CD4-positive, CD25-positive, alpha-beta regulatory T cell (primary cell): ENCODE data around the gene LRRC15. TPM values are rescaled to one million over a fixed set of nuclear protein-coding genes. Genes with fewer than 3 reads are reported as not detected.

Experiments used
- ATAC-seq, 2 donors: fragments of 150-1000 bp; cut with Tn5 transposase; one replicate each; pipeline ENCODE4 v1.10.0; 2021; ENCODE audit warnings: low read depth in 2 of 2, moderate number of reproducible peaks in 2 of 2, moderate library complexity in 1 of 2
- DNase-seq, 3 donors: peaks; one replicate each; pipeline versions ENCODE4 v3.0.0 to v3.0.0-alpha.2; 2012 to 2022; ENCODE audit warnings: mixed read lengths in 1 of 3
- H3K27ac ChIP-seq: one replicate; pipeline ENCODE4 v1.7.0; 2013; ENCODE audit warnings: mild to moderate bottlenecking, low read length; ENCODE audit not compliant: insufficient read depth, poor library complexity, severe bottlenecking
- H3K27me3 ChIP-seq: one replicate; pipeline ENCODE4 v1.7.0; 2013; ENCODE audit warnings: low read length; ENCODE audit not compliant: control insufficient read depth, insufficient read depth
- H3K36me3 ChIP-seq: one replicate; pipeline ENCODE4 v1.7.0; 2013; ENCODE audit warnings: mild to moderate bottlenecking, low read length, moderate library complexity; ENCODE audit not compliant: control insufficient read depth, insufficient read depth
- H3K4me1 ChIP-seq: 2 replicates; pipeline ENCODE4 v1.7.0; 2013; ENCODE audit warnings: mild to moderate bottlenecking, low read length; ENCODE audit not compliant: insufficient read depth, control insufficient read depth, poor library complexity, severe bottlenecking
- H3K4me3 ChIP-seq: one replicate; pipeline ENCODE4 v1.7.0; 2013; ENCODE audit warnings: low read depth, mild to moderate bottlenecking, low read length, moderate library complexity
- H3K9me3 ChIP-seq, 2 experiments: 1 replicate in 1 of 2; 2 replicates in 1 of 2; pipeline ENCODE4 v1.7.0; 2013; ENCODE audit warnings: low read length in 2 of 2, mild to moderate bottlenecking in 1 of 2, moderate library complexity in 1 of 2; ENCODE audit not compliant: control insufficient read depth in 2 of 2
- H3K27ac Mint-ChIP-seq, 3 donors: one replicate each; pipeline ENCODE4 v1.8.0; 2020 to 2022; ENCODE audit warnings: mild to moderate bottlenecking in 3 of 3, mixed read lengths in 3 of 3, moderate library complexity in 2 of 3
- H3K27me3 Mint-ChIP-seq: one replicate; pipeline ENCODE4 v1.8.0; 2022; ENCODE audit warnings: mild to moderate bottlenecking, mixed read lengths
- H3K36me3 Mint-ChIP-seq: one replicate; pipeline ENCODE4 v1.8.0; 2020; ENCODE audit warnings: mixed read lengths
- H3K4me1 Mint-ChIP-seq, 4 donors: one replicate each; pipeline ENCODE4 v1.8.0; 2020 to 2022; ENCODE audit warnings: mixed read lengths in 4 of 4, mild to moderate bottlenecking in 1 of 4
- H3K4me3 Mint-ChIP-seq, 4 donors: one replicate each; pipeline ENCODE4 v1.8.0; 2020 to 2022; ENCODE audit warnings: mild to moderate bottlenecking in 4 of 4, mixed read lengths in 4 of 4, moderate library complexity in 3 of 4
- H3K9me3 Mint-ChIP-seq, 7 donors: one replicate each; pipeline ENCODE4 v1.8.0; 2020 to 2022; ENCODE audit warnings: mixed read lengths in 7 of 7, mild to moderate bottlenecking in 3 of 7, moderate library complexity in 2 of 7
- polyA plus RNA-seq, 4 donors: library from polyadenylated mRNA; unstranded; fragments of 300-500 nt; fragmentation: Illumina TruSeq; gene quantifications; one replicate each; pipeline ENCODE4 v1.2.3, GENCODE V29; 2021
- total RNA-seq: library from RNA; stranded (reverse); gene quantifications from one replicate; pipeline ENCODE4 v1.2.3, GENCODE V29; 2022

LRRC15 gene
- total and polyA plus RNA-seq, 5 donors from 2014 or later = not detected

- no peak overlapping the region for H3K27ac ChIP-seq
- H3K36me3 ChIP-seq = no peaks in the 10 kb centered on the region
- DNase-seq = no peak
- no peak overlapping the region for H3K4me3 ChIP-seq
- H3K27ac Mint-ChIP-seq = no peak overlapping the region
- H3K36me3 Mint-ChIP-seq = no peaks in the 10 kb centered on the region
- no peaks in the 10 kb centered on the region for H3K27me3 ChIP-seq
- H3K9me3 ChIP-seq = no peaks in the 10 kb centered on the region
- peaks cover 16% of the 10 kb centered on the region for H3K27me3 Mint-ChIP-seq
- H3K9me3 Mint-ChIP-seq = no peaks in the 10 kb centered on the region
- no peak for ATAC-seq
- no peak overlapping the region for H3K4me3 Mint-ChIP-seq
- peaks cover 0 to 6% (median 2%) of the 10 kb centered on the region in 4 donors for H3K4me1 Mint-ChIP-seq
- H3K4me1 ChIP-seq = no peaks in the 10 kb centered on the region
Measured at GRCh38 chr3:194346035-194346434, 23.5 kb downstream of the LRRC15 start.

GRCh38 chr3:194344012-194344411 lies 25.5 kb downstream of the LRRC15 start:
- H3K36me3 ChIP-seq = no peaks in the 10 kb centered on the region
- H3K9me3 ChIP-seq = no peaks in the 10 kb centered on the region
- Mint-ChIP-seq H3K27ac (peak overlapping the region in 1 of 3 donors; percentile 82), H3K27me3 (peaks cover 30% of the 10 kb centered on the region), H3K36me3 (no peaks in the 10 kb centered on the region), H3K4me3 (peak overlapping the region in 1 of 4 donors; percentile 21), H3K4me1 (peaks cover 0 to 6% (median 2%) of the 10 kb centered on the region in 4 donors), H3K9me3 (no peaks in the 10 kb centered on the region)
- no peak overlapping the region for H3K27ac ChIP-seq
- no peak overlapping the region for H3K4me3 ChIP-seq
- DNase-seq (peak; percentile 54 to 62 (median 58)), ATAC-seq (peak; percentile 30 to 61)
- H3K4me1 ChIP-seq = no peaks in the 10 kb centered on the region
- no peaks in the 10 kb centered on the region for H3K27me3 ChIP-seq

- Histone ChIP-seq H3K9me3 (no peaks in the 10 kb centered on the region), H3K4me3 (no peak overlapping the region), H3K27me3 (no peaks in the 10 kb centered on the region), H3K27ac (no peak overlapping the region), H3K36me3 (no peaks in the 10 kb centered on the region), H3K4me1 (no peaks in the 10 kb centered on the region)
- Mint-ChIP-seq H3K36me3 (no peaks in the 10 kb centered on the region), H3K4me3 (no peak overlapping the region), H3K27ac (no peak overlapping the region), H3K27me3 (peaks cover 30% of the 10 kb centered on the region), H3K4me1 (peaks cover 0 to 6% (median 2%) of the 10 kb centered on the region in 4 donors), H3K9me3 (no peaks in the 10 kb centered on the region)
- DNase-seq = no peak
- ATAC-seq = no peak
Measured at GRCh38 chr3:194343561-194343893, 26.0 kb downstream of the LRRC15 start.

- Mint-ChIP-seq H3K9me3 (no peaks in the 10 kb centered on the region), H3K36me3 (no peaks in the 10 kb centered on the region), H3K27me3 (peaks cover 30% of the 10 kb centered on the region), H3K4me3 (no peak overlapping the region), H3K4me1 (peaks cover 0 to 6% (median 2%) of the 10 kb centered on the region in 4 donors), H3K27ac (peak overlapping the region in 1 of 3 donors; percentile 15)
- Histone ChIP-seq H3K36me3 (no peaks in the 10 kb centered on the region), H3K4me1 (no peaks in the 10 kb centered on the region), H3K4me3 (no peak overlapping the region), H3K27ac (no peak overlapping the region), H3K27me3 (no peaks in the 10 kb centered on the region), H3K9me3 (no peaks in the 10 kb centered on the region)
- ATAC-seq (no peak), DNase-seq (no peak)
Measured at GRCh38 chr3:194342861-194343560, 26.5 kb downstream of the LRRC15 start.

- H3K9me3 ChIP-seq = no peaks in the 10 kb centered on the region
- no peak for DNase-seq
- no peaks in the 10 kb centered on the region for H3K36me3 Mint-ChIP-seq
- H3K4me3 ChIP-seq = no peak overlapping the region
- H3K4me1 ChIP-seq = no peaks in the 10 kb centered on the region
- peaks cover 30% of the 10 kb centered on the region for H3K27me3 Mint-ChIP-seq
- no peaks in the 10 kb centered on the region for H3K36me3 ChIP-seq
- no peak for ATAC-seq
- H3K27ac ChIP-seq = no peak overlapping the region
- H3K4me1 Mint-ChIP-seq = peaks cover 0 to 6% (median 2%) of the 10 kb centered on the region in 4 donors
- H3K9me3 Mint-ChIP-seq = peaks cover 0 to 2% (median 0%) of the 10 kb centered on the region in 7 donors
- H3K4me3 Mint-ChIP-seq = no peak overlapping the region
- H3K27me3 ChIP-seq = no peaks in the 10 kb centered on the region
- no peak overlapping the region for H3K27ac Mint-ChIP-seq
Measured at GRCh38 chr3:194340757-194341400, 28.7 kb downstream of the LRRC15 start.

- no peaks in the 10 kb centered on the region for H3K36me3 ChIP-seq
- no peak for ATAC-seq
- no peaks in the 10 kb centered on the region for H3K4me1 ChIP-seq
- no peak overlapping the region for H3K4me3 ChIP-seq
- no peak overlapping the region for H3K27ac Mint-ChIP-seq
- peaks cover 0 to 2% (median 0%) of the 10 kb centered on the region in 7 donors for H3K9me3 Mint-ChIP-seq
- H3K27ac ChIP-seq = no peak overlapping the region
- peaks cover 0 to 6% (median 2%) of the 10 kb centered on the region in 4 donors for H3K4me1 Mint-ChIP-seq
- H3K27me3 Mint-ChIP-seq = peaks cover 26% of the 10 kb centered on the region
- H3K27me3 ChIP-seq = no peaks in the 10 kb centered on the region
- DNase-seq = no peak
- no peaks in the 10 kb centered on the region for H3K36me3 Mint-ChIP-seq
- no peaks in the 10 kb centered on the region for H3K9me3 ChIP-seq
- H3K4me3 Mint-ChIP-seq = no peak overlapping the region
Measured at GRCh38 chr3:194339840-194340239, 29.7 kb downstream of the LRRC15 start.

GRCh38 chr3:194339356-194339755 lies 30.2 kb downstream of the LRRC15 start:
- DNase-seq (no peak), ATAC-seq (no peak)
- H3K27ac Mint-ChIP-seq = no peak overlapping the region
- H3K4me1 ChIP-seq = no peaks in the 10 kb centered on the region
- no peaks in the 10 kb centered on the region for H3K36me3 ChIP-seq
- peaks cover 24% of the 10 kb centered on the region for H3K27me3 Mint-ChIP-seq
- H3K4me3 Mint-ChIP-seq = no peak overlapping the region
- H3K4me3 ChIP-seq = no peak overlapping the region
- peaks cover 0 to 6% (median 2%) of the 10 kb centered on the region in 4 donors for H3K4me1 Mint-ChIP-seq
- no peaks in the 10 kb centered on the region for H3K36me3 Mint-ChIP-seq
- H3K9me3 ChIP-seq = no peaks in the 10 kb centered on the region
- no peak overlapping the region for H3K27ac ChIP-seq
- no peaks in the 10 kb centered on the region for H3K27me3 ChIP-seq
- H3K9me3 Mint-ChIP-seq = peaks cover 0 to 2% (median 0%) of the 10 kb centered on the region in 7 donors
